Gastroesophageal sphincter (tissue), 4 donors: ENCODE measurements around the gene FN1. TPM values are rescaled to one million over a fixed set of nuclear protein-coding genes. Genes with fewer than 3 reads are reported as not detected.
A peak's percentile ranks its signal among the peaks of the same experiment; 100 is the strongest.

Experiments used
- ATAC-seq: fragments of 150-250 bp; one replicate; pipeline ENCODE4 v1.9.1; 2016; ENCODE audit warnings: mild to moderate bottlenecking, moderate library complexity
- H3K27ac ChIP-seq, 4 donors: fragments of 200-600 bp; sonication (generic) in 3 of 4; 1 replicate in 3 of 4; 2 replicates in 1 of 4; pipeline ENCODE4 v1.5.1; 2016 to 2019
- H3K27me3 ChIP-seq: fragments of 200-600 bp; sonication (generic); one replicate; pipeline ENCODE4 v1.5.1; 2019
- H3K36me3 ChIP-seq, 2 donors: fragments of 200-600 bp; sonication (generic); one replicate each; pipeline ENCODE4 v1.5.1; 2019; ENCODE audit warnings: control low read depth in 1 of 2
- H3K4me1 ChIP-seq, 3 donors: fragments of 200-600 bp; sonication (generic); 1 replicate in 2 of 3; 2 replicates in 1 of 3; pipeline ENCODE4 v1.5.1; 2016 to 2019; ENCODE audit warnings: control low read depth in 2 of 3
- H3K4me3 ChIP-seq, 2 donors: fragments of 200-600 bp; sonication (generic); one replicate each; pipeline ENCODE4 v1.5.1; 2019; ENCODE audit warnings: mild to moderate bottlenecking in 1 of 2, moderate library complexity in 1 of 2
- H3K9me3 ChIP-seq, 3 donors: fragments of 200-600 bp; sonication (generic); one replicate each; pipeline ENCODE4 v1.5.1; 2017 to 2019; ENCODE audit warnings: control low read depth in 2 of 3
- EP300 ChIP-seq: sonication (generic); formaldehyde crosslinking; IDR thresholded peaks from one replicate; pipeline ENCODE4 v1.6.1; 2017; ENCODE audit warnings: antibody characterized with exemption, mild to moderate bottlenecking
- POLR2A ChIP-seq, 2 donors: fragments of 450-650 bp; IDR thresholded peaks; one replicate each; pipeline ENCODE4 v1.6.1; 2017; ENCODE audit warnings: antibody characterized with exemption in 2 of 2, mild to moderate bottlenecking in 2 of 2, moderate library complexity in 1 of 2
- POLR2AphosphoS5 ChIP-seq: sonication (generic); formaldehyde crosslinking; IDR thresholded peaks from one replicate; pipeline ENCODE4 v1.6.1; 2017; ENCODE audit warnings: antibody characterized with exemption
- WGBS, 2 donors: methylation state at CpG; one replicate each; pipeline ENCODE4 v1.1.5; 2018; ENCODE audit warnings: low coverage in 1 of 2; 5-methylcytosine and 5-hydroxymethylcytosine counted together
- total RNA-seq, 4 donors: library from RNA; depleted of rRNA; stranded (reverse); fragments of >200 nt; gene quantifications; one replicate each; pipeline ENCODE4 v1.1.0, GENCODE V29; 2016
- TF ChIP-seq, protein P1 (sequence below), 4 experiments: fragments of 200-600 bp in 2 of 4; fragments of 450-650 bp in 2 of 4; sonication (generic) in 1 of 4; IDR thresholded peaks; one replicate each; pipeline ENCODE4 v1.5.1; 2017 to 2019; ENCODE audit warnings: antibody characterized with exemption in 4 of 4, mild to moderate bottlenecking in 2 of 4, moderate library complexity in 2 of 4

The FN1 gene
- total RNA-seq, 4 donors from 2014 or later, result 1,699 to 4,986 (median 1,920) TPM

DNA sequence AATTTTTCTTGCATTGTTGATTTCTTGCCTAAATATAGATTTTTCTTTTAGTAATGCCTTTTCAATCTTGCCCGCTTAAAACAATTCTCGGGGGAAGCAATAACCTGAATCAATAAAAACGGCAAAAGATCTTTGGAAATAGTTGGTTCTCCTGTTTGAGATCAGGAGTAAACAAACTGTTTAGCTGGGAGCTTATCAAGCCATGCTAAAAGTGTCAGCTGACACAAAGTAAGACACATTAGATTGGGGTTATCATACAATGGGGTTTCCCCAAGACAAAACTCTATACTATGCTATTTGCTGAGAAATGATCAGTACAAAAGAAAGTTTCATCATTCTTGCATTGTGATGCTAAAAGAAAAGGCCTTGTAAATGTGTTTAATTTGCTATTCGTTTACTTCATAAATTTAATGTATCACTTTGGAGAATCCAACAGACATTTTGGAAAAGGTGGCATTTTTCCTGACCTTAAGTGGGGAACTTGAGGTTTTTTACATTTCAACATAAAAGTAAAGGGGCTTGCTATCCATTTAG, 77.5 kb downstream of the FN1 start:
- Histone ChIP-seq H3K27me3 (no peaks in the 10 kb centered on the region), H3K36me3 (peaks cover 8 to 47% of the 10 kb centered on the region in 2 donors), H3K4me3 (no peak overlapping the region), H3K9me3 (no peaks in the 10 kb centered on the region), H3K27ac (no peak overlapping the region), H3K4me1 (peaks cover 0 to 2% (median 0%) of the 10 kb centered on the region in 3 donors)
- TF ChIP-seq, protein P1, sequence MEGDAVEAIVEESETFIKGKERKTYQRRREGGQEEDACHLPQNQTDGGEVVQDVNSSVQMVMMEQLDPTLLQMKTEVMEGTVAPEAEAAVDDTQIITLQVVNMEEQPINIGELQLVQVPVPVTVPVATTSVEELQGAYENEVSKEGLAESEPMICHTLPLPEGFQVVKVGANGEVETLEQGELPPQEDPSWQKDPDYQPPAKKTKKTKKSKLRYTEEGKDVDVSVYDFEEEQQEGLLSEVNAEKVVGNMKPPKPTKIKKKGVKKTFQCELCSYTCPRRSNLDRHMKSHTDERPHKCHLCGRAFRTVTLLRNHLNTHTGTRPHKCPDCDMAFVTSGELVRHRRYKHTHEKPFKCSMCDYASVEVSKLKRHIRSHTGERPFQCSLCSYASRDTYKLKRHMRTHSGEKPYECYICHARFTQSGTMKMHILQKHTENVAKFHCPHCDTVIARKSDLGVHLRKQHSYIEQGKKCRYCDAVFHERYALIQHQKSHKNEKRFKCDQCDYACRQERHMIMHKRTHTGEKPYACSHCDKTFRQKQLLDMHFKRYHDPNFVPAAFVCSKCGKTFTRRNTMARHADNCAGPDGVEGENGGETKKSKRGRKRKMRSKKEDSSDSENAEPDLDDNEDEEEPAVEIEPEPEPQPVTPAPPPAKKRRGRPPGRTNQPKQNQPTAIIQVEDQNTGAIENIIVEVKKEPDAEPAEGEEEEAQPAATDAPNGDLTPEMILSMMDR (IDR thresholded peaks at IDR 0.05), result no peak
- TF ChIP-seq POLR2A (IDR thresholded peaks at IDR 0.05) (no peak), EP300 (no peak), POLR2AphosphoS5 (no peak)
- no peak for ATAC-seq
- WGBS, 2 donors, result 82 to 87% methylated on average over 4 of the region's 4 CpGs

DNA sequence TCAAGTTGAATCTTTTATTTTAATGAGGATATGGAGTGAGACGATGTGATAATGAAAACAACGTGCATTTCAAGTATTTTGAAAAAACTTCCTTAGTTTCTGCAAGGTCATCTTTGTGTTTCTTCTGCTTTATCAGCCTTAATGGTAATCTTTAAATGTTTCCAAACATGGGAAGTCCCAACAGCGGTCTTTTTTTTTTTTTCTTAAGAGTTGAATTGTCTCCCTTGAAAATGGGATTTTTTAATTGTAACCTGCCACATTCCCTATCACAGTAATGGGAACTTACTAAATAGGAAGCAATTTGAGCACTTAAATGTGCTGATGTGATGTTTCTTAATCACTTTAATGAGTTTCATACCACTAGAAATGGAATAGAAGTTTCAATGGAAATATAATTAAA, 78.2 kb downstream of the FN1 start:
- Histone ChIP-seq H3K36me3 (peaks cover 5 to 40% of the 10 kb centered on the region in 2 donors), H3K9me3 (no peaks in the 10 kb centered on the region), H3K4me1 (peaks cover 0 to 2% (median 0%) of the 10 kb centered on the region in 3 donors), H3K27ac (no peak overlapping the region), H3K4me3 (no peak overlapping the region), H3K27me3 (no peaks in the 10 kb centered on the region)
- WGBS, 2 donors, result 64 to 70% methylated on average over 3 of the region's 3 CpGs
- no peak for TF ChIP-seq POLR2AphosphoS5
- no peak for TF ChIP-seq POLR2A (IDR thresholded peaks at IDR 0.05)
- no peak for TF ChIP-seq EP300
- TF ChIP-seq, protein P1 (IDR thresholded peaks at IDR 0.05), result no peak
- ATAC-seq, result no peak

DNA sequence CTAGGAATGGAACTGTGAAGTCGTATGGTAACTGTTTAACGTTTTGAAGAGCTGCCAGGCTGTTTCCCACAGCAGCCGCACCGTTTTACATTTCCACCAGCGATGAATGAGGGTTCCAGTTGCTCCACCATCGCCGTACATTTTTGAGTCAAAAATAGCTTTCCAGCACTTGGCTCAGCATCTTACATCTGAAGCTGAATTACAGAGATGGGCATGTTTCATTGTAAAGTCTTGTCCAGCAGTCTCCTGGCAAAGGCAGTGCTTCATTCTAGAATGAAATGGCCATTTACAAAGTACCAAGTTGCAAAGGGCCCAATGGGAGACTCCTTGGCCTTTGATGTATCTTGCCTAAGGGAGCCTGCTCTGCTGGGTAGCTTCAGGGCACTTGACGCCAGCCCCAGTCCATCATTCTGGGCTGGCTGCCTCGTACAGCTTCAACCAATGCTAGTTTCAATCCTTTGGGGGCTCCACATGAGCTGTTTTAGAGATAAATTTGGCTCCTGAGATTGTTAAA, 78.9 kb downstream of the FN1 start:
- Histone ChIP-seq H3K4me3 (no peak overlapping the region), H3K27ac (peak overlapping the region in 1 of 4 donors; percentile 24), H3K36me3 (peaks cover 4 to 33% of the 10 kb centered on the region in 2 donors), H3K9me3 (no peaks in the 10 kb centered on the region), H3K27me3 (no peaks in the 10 kb centered on the region), H3K4me1 (peaks cover 0 to 2% (median 0%) of the 10 kb centered on the region in 3 donors)
- WGBS, 2 donors, result 58 to 71% methylated on average over 7 of the region's 9 CpGs
- no peak for TF ChIP-seq POLR2AphosphoS5
- TF ChIP-seq POLR2A (IDR thresholded peaks at IDR 0.05), result no peak
- TF ChIP-seq EP300, result no peak
- TF ChIP-seq, protein P1 (IDR thresholded peaks at IDR 0.05), result no peak
- no peak for ATAC-seq

GRCh38 chr2:215356334-215356947, 79.4 kb downstream of the FN1 start:
- Histone ChIP-seq H3K27ac (no peak overlapping the region), H3K36me3 (peaks cover 0 to 28% of the 10 kb centered on the region in 2 donors), H3K9me3 (no peaks in the 10 kb centered on the region), H3K27me3 (no peaks in the 10 kb centered on the region), H3K4me1 (peaks cover 0 to 2% (median 0%) of the 10 kb centered on the region in 3 donors), H3K4me3 (no peak overlapping the region)
- TF ChIP-seq, protein P1 (IDR thresholded peaks at IDR 0.05), result no peak
- TF ChIP-seq POLR2AphosphoS5, result peak; percentile 8
- WGBS, 2 donors, result 86 to 88% methylated on average over 7 of the region's 7 CpGs
- no peak for ATAC-seq

- Histone ChIP-seq H3K4me1 (peaks cover 0 to 2% (median 0%) of the 10 kb centered on the region in 3 donors), H3K27me3 (no peaks in the 10 kb centered on the region), H3K27ac (no peak overlapping the region), H3K36me3 (peaks cover 0 to 27% of the 10 kb centered on the region in 2 donors), H3K9me3 (no peaks in the 10 kb centered on the region), H3K4me3 (no peak overlapping the region)
- no peak for ATAC-seq
- 94% methylated on average over 6 to 7 of the region's 7 CpGs for WGBS, 2 donors
- TF ChIP-seq POLR2A (IDR thresholded peaks at IDR 0.05), result no peak
- TF ChIP-seq POLR2AphosphoS5, result no peak
- TF ChIP-seq, protein P1 (IDR thresholded peaks at IDR 0.05), result no peak
- TF ChIP-seq EP300, result no peak
Observed at GRCh38 chr2:215355801-215356200, 80.1 kb downstream of the FN1 start.
